GM12801 (cell line): Measurements from ENCODE around the gene KLHL26.

Source experiments
- TF ChIP-seq, protein P1 (sequence below): IDR thresholded peaks from one replicate; pipeline ENCODE4 v1.5.1; 2011; ENCODE audit warnings: control low read depth; ENCODE audit not compliant: insufficient read length; ENCODE audit errors: extremely low read depth

KLHL26 gene

DNA sequence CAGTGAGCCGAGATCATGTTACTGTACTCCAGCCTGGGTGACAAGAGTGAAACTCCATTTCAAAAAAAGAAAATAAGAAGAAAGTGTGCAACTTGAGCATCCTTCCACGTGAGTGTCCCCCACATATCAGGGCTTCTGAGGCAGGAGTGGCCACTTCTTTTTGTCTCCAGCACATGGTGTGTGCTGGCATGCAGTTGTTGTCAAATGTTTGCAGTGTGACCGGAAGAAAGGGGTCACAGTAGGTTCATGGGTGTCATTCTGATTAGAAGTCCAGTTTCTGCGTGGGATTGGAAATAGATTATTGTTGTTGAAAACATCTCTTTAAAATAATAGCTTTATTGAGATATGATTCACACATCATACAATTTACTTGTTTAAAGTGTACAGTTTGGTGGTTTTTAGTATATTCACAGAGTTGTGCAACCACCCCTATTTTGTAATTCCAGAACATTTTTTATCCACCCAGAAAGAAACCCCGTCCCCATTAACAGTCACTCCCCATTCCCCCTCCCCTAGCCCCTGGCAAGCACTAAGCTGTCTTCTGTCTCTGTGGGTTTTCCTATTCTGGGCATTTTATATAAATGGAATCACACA lies 48.9 kb downstream of the KLHL26 start:
- TF ChIP-seq, protein P1, sequence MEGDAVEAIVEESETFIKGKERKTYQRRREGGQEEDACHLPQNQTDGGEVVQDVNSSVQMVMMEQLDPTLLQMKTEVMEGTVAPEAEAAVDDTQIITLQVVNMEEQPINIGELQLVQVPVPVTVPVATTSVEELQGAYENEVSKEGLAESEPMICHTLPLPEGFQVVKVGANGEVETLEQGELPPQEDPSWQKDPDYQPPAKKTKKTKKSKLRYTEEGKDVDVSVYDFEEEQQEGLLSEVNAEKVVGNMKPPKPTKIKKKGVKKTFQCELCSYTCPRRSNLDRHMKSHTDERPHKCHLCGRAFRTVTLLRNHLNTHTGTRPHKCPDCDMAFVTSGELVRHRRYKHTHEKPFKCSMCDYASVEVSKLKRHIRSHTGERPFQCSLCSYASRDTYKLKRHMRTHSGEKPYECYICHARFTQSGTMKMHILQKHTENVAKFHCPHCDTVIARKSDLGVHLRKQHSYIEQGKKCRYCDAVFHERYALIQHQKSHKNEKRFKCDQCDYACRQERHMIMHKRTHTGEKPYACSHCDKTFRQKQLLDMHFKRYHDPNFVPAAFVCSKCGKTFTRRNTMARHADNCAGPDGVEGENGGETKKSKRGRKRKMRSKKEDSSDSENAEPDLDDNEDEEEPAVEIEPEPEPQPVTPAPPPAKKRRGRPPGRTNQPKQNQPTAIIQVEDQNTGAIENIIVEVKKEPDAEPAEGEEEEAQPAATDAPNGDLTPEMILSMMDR, result no peak

DNA sequence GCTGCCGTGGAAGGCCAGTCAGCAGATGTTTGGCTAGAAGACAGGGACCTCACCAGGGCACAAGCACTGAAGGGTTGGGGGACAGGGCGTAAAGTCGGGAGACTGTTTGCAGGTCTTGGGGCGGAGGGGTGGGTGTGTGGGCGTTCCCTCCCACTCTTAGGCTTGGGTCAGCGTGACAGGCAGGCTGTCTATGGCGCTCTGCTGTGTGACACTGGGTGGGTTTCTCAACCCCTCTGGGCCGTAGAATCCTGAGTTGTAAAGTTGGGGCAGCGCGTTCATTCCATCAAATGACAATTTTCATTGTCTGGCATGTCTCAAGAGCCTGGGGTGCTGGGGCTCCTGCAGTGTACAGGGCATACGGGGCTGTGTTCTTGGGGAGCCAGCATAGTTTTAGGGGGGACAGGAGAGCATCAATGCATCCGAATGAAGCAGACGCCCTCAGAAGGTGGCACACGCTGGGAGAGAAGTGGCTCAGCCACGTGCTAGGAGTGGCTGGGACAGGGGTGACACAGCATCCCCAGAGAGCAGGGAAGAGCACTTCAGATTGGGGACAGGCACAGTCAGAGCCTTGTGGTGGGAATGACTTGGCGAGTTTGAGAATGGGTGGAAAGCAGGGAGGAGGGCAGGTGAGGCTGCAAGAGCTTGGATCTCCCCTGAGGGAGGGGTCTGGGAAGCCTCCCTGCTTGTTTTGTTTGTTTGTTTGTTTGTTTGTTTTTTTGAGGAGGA lies 51.1 kb downstream of the KLHL26 start:
- TF ChIP-seq, protein P1, result no peak

DNA sequence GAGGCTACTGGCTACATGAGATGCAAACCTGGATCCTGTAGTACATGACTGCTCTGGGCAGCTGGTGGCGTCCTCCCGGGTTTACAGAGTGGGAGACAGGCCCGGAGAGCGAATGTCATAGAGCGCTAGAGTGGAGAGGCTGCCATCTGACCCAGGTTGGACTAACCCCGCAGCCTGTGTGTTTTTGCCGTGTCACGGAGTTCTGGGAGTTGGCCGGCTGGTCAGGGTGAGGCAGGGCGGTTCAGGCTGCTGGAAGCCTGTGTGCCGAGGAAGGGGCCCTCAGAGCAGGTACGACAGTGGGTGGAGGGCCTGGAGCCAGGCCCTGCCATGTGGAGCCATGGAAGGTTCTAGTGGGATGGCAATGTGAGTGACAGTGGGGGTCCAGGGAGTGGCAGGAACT lies 59.2 kb downstream of the KLHL26 start:
- TF ChIP-seq, protein P1, result no peak

DNA sequence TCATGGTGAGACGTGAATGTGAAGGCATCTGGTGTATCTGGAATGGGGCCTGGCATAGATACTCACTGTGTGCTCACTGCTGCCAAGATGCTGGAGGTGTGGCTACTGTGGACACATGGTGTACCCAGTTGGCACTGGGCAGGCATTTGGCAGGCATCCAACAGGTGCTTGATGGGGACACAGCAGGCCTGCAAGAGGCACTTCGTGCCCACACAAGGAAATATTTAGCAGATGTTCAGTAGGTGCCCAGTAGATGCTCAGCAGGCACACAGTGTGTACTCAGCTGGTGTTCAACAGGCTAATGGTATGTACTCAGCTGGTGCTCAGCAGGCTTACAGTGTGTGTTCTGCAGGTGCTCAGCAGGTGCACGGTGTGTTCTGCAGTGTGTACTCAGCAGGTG lies 60.9 kb downstream of the KLHL26 start:
- TF ChIP-seq, protein P1, result no peak

DNA sequence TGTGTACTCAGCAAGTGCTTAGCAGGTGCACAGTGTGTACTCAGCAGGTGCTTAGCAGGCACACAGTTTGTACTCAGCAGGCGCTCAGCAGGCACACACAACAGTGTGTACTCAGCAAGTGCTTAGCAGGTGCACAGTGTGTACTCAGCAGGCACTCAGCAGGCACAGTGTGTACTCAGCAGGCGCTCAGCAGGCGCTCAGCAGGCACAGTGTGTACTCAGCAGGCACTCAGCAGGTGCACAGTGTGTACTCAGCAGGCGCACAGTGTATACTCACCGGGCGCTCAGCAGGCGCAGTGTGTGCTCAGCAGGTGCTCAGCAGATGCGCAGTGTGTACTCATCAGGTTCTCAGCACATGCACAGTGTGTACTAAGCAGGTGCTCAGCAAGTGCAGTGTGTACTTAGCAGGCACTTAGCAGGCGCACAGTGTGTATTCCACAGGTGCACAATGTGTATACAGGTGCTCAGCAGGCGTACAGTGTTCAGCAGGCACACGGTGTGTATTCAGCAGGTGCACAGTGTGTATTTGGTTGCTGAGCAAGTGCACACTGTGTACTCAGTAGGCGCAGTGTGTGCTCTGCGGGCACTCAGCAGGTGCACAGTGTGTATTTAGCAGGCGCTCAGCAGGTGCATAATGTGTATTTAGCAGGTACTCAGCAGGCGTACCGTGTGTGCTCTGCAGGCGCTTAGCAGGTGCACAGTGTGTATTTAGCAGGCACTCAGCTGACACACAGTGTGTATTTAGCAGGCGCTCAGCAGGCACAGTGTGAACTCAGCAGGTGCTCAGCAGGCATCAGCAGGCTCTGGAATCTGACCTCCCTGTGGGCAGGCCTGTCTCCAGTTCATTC lies 61.7 kb downstream of the KLHL26 start:
- TF ChIP-seq, protein P1, result no peak

DNA sequence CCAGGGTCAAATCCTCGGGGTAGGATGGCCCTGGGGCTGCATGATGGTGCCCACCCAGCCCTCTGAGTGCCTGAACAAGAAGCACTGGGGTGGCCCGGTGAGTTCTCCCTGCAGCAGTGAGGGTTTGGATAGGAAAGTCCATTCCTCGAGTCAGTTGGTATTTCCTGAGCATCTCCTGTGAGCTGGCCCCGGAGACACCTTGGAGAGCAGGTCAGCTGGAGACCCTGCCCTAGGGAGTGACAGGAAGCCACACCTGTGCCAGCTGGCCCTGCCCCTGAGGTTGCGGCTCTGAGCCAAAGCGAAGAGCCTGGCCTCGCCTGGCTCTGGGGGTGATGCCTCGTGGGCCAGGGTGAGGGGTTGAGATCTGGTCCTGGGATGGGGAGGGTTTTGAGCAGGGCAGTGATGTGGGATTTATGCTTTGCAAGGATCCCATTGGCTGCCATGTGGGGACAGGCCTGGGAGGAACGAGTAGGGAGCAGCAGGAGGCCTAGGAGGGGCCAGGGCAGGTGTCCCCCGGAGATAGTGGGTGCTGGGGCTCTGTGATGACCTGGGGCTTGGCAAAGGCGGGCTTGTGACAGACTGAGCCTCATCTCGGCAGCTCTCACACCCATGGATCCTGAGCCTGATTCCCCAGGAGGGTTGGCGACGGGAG lies 62.7 kb downstream of the KLHL26 start:
- TF ChIP-seq, protein P1, result no peak
